Colonic mucosa (tissue), 4 donors: ENCODE results near the gene HTRA3. TPM values are rescaled to one million over a fixed set of nuclear protein-coding genes. Genes with fewer than 3 reads are reported as not detected.
A peak's percentile ranks its signal among the peaks of the same experiment; 100 is the strongest.

Experiments
- DNase-seq: peaks from one replicate; pipeline ENCODE4 v3.0.0-alpha.2; 2020
- H3K27ac ChIP-seq: fragments of 200-600 bp; one replicate; pipeline ENCODE4 v1.8.0; 2021
- H3K27me3 ChIP-seq: fragments of 200-600 bp; one replicate; pipeline ENCODE4 v1.8.0; 2021
- H3K36me3 ChIP-seq: fragments of 200-600 bp; one replicate; pipeline ENCODE4 v1.8.0; 2021
- H3K4me1 ChIP-seq: fragments of 200-600 bp; one replicate; pipeline ENCODE4 v1.8.0; 2021; ENCODE audit warnings: mild to moderate bottlenecking
- H3K4me3 ChIP-seq: fragments of 200-600 bp; one replicate; pipeline ENCODE4 v1.8.0; 2021
- H3K9ac ChIP-seq, 2 donors: one replicate each; pipeline ENCODE4 v1.7.0; 2013; ENCODE audit warnings: control low read depth in 2 of 2, low read depth in 2 of 2, low read length in 2 of 2
- H3K9me3 ChIP-seq: fragments of 200-600 bp; one replicate; pipeline ENCODE4 v1.8.0; 2021
- CTCF ChIP-seq: fragments of 200-600 bp; IDR thresholded peaks from one replicate; pipeline ENCODE4 v1.8.0; 2022; ENCODE audit warnings: antibody characterized with exemption, mild to moderate bottlenecking
- intact Hi-C: fragments of 100-400 bp; cut with DNase I; formaldehyde crosslinking; loops from one replicate; pipeline ENCODE4 v1.14.1; 2022
- total RNA-seq, 2 donors: library from RNA; stranded (reverse); fragmentation: NEBNext Ultra II Directional in 1 of 2; extraction: Animal tissue kit (Norgen Biotek cat#: 25700) in 1 of 2; gene quantifications; one replicate each; pipeline ENCODE4 v1.2.1, GENCODE V29; 2021
- donor health status: healthy.
- donor health status: DM: no; HTN: no; CAD: no.
- donor health status: DM: no; HTN: no; CAD: no.

The HTRA3 gene
- total RNA-seq, 2 donors from 2014 or later = 1.3 to 5.0 TPM

- H3K27ac ChIP-seq = peak overlapping the region; percentile 4
Observed at GRCh38 chr4:8272472-8273428, 3.2 kb downstream of the HTRA3 start.

DNA sequence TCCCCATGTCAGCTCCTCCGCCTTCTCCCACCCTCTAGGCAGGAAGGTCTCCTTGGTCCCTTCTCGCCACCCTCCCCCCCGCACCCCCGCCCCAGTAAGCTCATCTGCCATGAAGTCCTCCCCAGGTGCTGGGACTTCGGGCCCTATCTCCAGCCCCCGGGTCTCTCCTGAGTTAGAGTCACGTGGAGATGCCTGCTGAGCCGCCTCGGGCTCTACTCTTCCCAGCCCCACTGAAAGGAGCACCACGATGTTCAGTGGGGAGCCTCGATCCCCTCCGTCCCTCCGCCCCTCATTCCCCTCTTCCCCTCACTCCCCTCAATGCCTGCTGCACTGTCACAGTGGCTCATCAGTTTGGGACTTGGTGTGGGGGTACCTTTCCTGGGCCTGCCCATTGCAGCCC lies 3.9 kb downstream of the HTRA3 start:
- no peak overlapping the region for H3K9ac ChIP-seq
- H3K27ac ChIP-seq = no peak overlapping the region
- no peaks in the 10 kb centered on the region for H3K9me3 ChIP-seq
- H3K36me3 ChIP-seq = no peaks in the 10 kb centered on the region
- no peak for DNase-seq
- intact Hi-C loops = no loop called here
- no peak overlapping the region for H3K4me3 ChIP-seq
- no peak for TF ChIP-seq CTCF
- no peaks in the 10 kb centered on the region for H3K4me1 ChIP-seq
- peaks cover 13% of the 10 kb centered on the region for H3K27me3 ChIP-seq

More at GRCh38 chr4:8272472-8273428, 3.2 kb downstream of the HTRA3 start:
- H3K9ac ChIP-seq = peak overlapping the region in 1 of 2 donors; percentile 1
- H3K4me3 ChIP-seq = no peak overlapping the region
- no peak for TF ChIP-seq CTCF
- peaks cover 13% of the 10 kb centered on the region for H3K27me3 ChIP-seq
- H3K9me3 ChIP-seq = no peaks in the 10 kb centered on the region
- no peak for DNase-seq
- no peaks in the 10 kb centered on the region for H3K36me3 ChIP-seq
- no peaks in the 10 kb centered on the region for H3K4me1 ChIP-seq
- intact Hi-C loops = no loop called here

DNA sequence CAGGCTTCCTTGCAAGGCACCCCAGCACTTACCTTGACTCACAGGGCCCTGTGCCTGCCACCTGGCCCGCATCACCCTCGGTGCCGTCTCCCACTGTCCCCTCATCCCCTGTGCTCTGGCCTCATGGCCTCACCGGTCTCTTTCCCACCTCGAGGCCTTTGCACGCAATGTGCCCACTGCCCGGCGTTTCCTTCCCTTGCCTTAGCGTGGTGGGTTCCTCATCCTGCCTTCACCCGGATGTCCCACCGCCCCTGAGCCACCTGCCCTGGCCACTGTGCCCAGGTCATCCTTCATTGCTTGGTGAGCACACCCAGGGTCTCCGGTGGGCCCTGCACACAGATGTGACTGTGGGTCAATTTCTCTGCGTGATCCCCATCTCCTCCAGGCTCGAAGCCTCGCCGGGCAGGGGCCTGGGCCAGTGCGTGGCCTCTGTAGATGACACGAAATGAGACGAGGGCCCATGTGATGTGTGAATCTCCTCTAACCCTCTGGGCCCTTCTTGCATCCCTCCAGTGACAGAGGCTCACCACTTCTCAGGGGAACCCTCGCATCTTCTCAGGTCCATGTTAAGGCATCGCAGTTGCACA lies 4.6 kb downstream of the HTRA3 start:
- no peaks in the 10 kb centered on the region for H3K36me3 ChIP-seq
- H3K9me3 ChIP-seq = no peaks in the 10 kb centered on the region
- TF ChIP-seq CTCF = no peak
- DNase-seq = no peak
- H3K27me3 ChIP-seq = peaks cover 11% of the 10 kb centered on the region
- H3K27ac ChIP-seq = peak overlapping the region; percentile 43
- intact Hi-C loops = no loop called here
- H3K4me3 ChIP-seq = no peak overlapping the region
- H3K4me1 ChIP-seq = no peaks in the 10 kb centered on the region
- H3K9ac ChIP-seq = no peak overlapping the region

DNA sequence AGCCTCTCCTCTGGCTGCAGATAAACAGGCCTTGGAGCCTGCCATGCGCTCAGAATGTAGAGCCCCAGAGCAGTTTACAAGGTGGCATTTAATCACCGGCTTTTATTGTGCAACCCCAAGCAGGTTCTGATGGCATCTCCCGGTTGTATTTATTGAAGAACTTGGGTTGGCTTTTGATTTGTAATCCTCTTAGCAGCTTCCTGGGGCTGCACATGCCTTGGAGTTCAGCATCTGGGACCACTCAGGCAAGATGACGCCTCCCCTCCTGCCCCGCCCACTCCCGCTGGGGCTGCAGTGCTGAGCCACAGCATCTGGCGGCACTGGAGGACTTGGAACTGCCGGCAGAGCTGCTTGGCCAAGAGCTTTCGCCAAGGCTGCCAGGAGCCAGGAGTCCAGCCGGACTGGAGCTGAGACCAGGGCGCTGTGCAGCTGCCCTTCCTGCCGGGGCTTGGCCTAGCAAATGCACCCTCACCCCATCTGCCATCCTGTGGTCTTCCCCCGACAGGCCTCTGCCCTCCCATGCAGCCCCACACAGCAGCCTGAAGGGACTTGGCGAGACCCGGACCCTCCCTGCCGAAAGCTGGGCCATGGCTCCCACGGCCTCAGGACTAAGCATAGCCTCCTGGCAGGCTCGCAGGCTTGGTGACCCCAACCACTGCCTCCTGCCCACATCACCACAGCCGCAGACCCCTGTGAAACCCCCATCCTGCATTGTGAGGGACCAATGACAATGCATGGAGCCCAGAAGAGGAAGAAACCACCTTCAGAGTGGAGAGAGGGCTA lies 5.4 kb downstream of the HTRA3 start:
- no peaks in the 10 kb centered on the region for H3K36me3 ChIP-seq
- peak overlapping the region; percentile 43 for H3K27ac ChIP-seq
- H3K9me3 ChIP-seq = no peaks in the 10 kb centered on the region
- H3K27me3 ChIP-seq = peaks cover 6% of the 10 kb centered on the region
- intact Hi-C loops = no loop called here
- DNase-seq = peak; percentile 65
- H3K9ac ChIP-seq = no peak overlapping the region
- TF ChIP-seq CTCF = no peak
- no peak overlapping the region for H3K4me3 ChIP-seq
- no peaks in the 10 kb centered on the region for H3K4me1 ChIP-seq

DNA sequence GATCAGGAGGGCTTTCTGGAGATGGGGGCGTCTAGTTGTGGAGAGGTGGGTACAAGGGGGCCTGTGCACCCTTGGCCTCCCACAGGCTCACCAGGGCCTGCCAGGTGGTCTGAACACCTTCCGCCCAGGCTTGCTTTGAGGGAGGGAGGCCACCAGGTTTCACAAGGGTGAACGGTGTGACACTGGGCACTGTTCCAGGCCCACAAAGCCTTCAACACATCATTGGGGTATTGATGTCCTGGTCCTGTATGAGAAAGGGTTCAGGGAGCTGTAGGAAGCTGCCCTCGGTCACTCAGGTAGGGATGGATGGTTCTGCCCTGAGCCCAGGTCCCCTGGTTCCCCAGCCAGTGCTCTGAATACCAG lies 6.0 kb downstream of the HTRA3 start:
- intact Hi-C loops = no loop called here
- Histone ChIP-seq H3K27ac (no peak overlapping the region), H3K36me3 (no peaks in the 10 kb centered on the region), H3K9ac (no peak overlapping the region), H3K4me3 (no peak overlapping the region), H3K4me1 (no peaks in the 10 kb centered on the region), H3K9me3 (no peaks in the 10 kb centered on the region), H3K27me3 (peaks cover under 1% of the 10 kb centered on the region)
- TF ChIP-seq CTCF = no peak
- no peak for DNase-seq
